ENCODE results near the gene ADGRA1.
"Not testable (repeated sequence)": the region's sequence is repeated elsewhere in the genome, so short reads cannot be mapped to it uniquely, and the experiment has no call there.

Gene ADGRA1
- 0 to 0.06 reads per million in 2 experiments for total RNA-seq

DNA sequence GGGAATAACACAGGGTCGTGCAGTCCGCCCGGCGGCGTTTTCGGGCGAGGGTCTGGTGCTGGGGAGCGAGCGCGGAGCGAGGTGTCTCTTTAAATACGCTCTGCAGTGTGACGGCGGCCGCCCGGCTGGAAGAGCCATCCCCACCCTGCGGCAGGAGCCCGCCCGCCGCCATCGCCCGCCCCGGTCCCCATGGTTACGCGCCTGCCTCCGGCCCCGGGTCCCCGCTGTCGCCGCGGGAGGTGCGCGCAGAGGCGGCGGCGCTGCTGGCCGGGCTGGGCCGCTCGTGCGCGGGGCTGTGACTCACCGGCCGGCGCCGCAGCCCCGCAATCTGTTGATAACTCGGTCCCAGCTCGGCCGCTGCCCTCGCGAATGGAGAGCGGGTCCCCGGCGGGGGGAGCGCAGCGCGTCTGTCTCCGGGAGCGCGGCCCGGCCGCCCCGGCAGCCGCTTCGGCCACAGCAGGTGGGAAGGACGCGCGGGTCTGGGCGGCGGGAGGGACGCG lies at the start of gene ADGRA1:
Gene ADGRA1, plus strand, starts transcription at position 246 of the 500 bp plus-strand sequence. CDS start 986 bp downstream, outside the sequence.
- no peak for DNase-seq (ENCODE audit: low read depth)

- DNase-seq (ENCODE audit: low read depth), result no peak
These were observed 49.5 kb upstream of the ADGRA1 start for GRCh38 chr10:133038036-133038823.

DNA sequence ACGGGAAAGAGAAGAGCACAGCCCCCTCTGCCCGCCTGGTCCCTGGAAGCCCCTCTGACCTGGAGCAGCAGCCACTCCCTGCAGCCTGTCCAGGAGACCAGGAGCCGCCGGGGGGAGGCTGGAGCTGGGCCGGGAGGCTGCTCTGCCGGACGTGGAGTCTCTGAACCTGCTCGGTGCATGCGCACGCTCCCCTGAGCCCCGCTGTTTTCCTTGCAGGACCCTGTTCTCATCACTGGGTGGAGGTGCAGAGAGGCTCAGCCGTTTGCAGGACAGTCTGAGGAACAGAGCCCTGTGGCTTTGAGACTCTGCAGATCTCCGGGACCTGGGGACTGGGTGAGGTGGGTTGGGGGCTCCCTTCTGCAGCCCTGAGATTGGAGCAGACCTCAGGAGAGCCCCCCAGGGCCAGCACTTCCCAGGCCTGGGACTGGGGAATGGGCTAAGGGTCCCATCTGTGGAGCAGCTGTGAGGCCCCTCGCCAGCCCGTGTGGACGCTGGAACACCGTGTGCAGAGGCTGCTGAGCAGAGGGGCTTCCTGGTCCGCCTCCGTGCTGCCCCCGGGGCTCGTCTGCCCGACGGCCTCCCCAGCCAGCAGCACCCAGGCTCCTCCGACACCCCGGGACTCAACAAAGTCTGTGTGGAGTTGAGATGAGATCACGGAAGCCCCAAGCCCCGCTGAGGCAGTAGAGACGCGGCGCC lies 48.5 kb upstream of the ADGRA1 start:
- DNase-seq (ENCODE audit: low read depth), result no peak

GRCh38 chr10:133039803-133040165 lies 47.9 kb upstream of the ADGRA1 start:
- no peak for DNase-seq (ENCODE audit: low read depth)

DNA sequence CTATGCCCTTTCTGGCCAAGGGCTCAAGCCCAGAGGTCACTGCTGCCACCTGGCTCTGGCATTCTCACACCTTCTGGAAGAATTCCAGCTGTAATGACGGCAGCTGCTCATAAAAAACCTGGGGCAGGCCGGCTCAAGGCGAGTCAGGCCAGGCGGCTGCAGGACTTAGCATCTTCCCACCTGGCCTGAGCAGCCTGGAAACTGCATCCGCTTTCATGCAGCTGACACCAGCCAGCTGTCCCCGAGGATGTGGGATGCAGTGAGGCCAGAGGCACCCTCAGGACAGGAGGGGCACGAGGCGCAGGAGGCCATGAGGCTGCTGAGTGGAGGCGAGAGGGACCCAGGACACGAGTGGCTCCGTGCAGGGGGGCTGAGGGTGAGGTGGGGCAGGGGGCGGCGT lies 47.5 kb upstream of the ADGRA1 start:
- DNase-seq (ENCODE audit: low read depth), result no peak

DNA sequence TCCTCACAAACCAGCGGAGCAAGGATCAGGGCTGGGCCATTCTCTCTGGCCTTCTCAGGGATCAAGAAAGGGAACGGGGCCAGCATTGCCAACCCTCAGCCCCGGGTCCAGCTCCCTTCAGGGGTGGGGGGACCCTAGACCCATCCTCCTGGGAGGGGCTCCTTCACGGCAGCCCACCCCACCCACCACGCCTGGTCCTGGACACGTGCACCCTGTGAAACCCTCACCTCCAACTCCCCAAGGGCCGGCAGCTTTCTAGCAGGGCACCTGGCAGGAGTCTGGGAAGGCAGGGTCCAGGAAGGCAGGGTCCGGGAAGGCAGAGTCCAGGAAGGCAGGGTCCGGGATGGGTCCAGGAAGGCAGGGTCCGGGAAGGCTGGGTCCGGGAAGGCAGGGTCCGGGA lies 46.6 kb upstream of the ADGRA1 start:
- no peak for DNase-seq (ENCODE audit: low read depth)

- DNase-seq (ENCODE audit: low read depth), result no peak
These were observed 45.7 kb upstream of the ADGRA1 start for GRCh38 chr10:133042061-133042460.

GRCh38 chr10:133042816-133043215 lies 44.9 kb upstream of the ADGRA1 start:
- no peak for DNase-seq (ENCODE audit: low read depth)

- no peak for DNase-seq (ENCODE audit: low read depth)
These were observed 44.0 kb upstream of the ADGRA1 start for GRCh38 chr10:133043541-133044225.

GRCh38 chr10:133044401-133044811 lies 43.3 kb upstream of the ADGRA1 start:
- DNase-seq (ENCODE audit: low read depth), result no peak

DNA sequence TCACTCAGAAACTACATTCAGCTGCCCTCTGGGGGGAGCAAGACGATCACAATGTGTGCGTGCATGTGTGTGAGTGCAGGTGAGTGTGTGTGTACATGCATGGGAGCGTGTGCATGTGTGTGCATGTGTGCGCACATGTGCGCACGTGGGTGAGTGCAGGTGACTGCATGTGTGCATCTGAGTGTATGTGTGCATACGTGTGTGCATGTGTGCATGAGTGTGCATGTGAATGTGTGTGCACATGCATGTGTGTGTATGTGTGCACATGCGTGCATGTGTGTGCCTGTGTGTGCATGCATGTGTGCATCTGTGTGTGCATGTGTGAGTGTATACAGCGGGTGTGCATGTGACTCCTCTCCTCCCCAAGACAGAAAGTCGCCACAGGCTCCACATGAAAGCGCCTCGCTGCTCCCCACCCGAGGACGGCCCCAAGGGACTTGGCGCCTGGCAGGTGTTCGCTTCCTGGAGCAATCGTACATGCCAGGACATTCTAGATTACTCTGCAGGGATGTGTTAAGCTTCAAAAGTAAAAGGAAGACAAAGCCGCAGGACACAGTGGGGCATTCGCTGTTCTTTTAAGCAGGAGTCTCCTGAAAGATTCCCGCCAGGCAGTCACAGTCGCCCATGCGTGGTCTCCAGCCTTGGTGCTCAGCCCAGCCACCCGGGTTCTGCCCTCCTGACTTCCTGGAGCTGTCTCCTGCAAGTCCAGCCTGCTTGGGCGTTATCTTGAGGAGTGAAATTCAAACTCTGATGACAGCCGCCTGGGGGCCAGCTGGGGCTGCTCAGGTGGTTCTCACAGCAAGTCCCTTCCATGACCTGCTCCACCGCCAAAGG lies 42.0 kb upstream of the ADGRA1 start:
- no peak for DNase-seq (ENCODE audit: low read depth)

DNA sequence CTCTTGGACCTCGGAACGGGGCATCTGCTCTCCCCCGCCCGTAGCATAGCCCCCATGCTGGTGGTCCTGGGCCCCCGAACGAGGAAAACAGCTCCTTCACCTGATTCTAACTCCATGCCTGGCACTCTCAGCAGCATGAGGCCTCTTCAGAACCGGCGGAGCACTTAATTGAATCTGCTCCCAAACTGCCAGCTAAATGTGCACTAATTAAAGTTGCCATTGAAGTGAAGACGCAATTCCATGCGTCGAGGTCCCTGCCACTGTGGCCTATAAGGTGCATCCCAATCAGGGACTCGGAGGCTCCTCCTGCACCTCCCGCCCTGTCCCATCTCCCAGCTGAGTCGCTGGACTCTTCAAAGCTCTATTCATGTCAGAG lies 41.3 kb upstream of the ADGRA1 start:
- DNase-seq (ENCODE audit: low read depth), result no peak

GRCh38 chr10:133047526-133048123 lies 40.1 kb upstream of the ADGRA1 start:
- no peak for DNase-seq (ENCODE audit: low read depth)

DNA sequence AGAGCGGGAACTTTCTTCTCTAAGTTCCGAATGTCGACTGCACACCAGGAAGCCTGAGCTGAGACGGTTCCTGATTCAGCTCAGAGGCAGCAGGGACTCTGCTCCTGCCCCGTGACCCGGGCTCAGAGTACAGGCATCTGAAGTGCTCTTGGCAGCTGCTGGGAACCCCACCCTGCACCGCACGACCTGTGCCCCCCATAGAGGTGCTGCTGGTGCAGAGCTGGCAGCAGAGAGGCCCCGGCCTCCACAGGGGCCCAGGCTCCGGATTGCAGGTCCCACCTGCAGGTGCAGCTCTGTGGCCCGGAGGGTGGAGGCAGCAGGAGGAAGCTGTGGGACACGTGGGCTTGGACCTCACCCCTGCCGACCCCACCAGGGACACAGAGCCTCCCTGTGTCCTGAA lies 39.5 kb upstream of the ADGRA1 start:
- no peak for DNase-seq (ENCODE audit: low read depth)

DNA sequence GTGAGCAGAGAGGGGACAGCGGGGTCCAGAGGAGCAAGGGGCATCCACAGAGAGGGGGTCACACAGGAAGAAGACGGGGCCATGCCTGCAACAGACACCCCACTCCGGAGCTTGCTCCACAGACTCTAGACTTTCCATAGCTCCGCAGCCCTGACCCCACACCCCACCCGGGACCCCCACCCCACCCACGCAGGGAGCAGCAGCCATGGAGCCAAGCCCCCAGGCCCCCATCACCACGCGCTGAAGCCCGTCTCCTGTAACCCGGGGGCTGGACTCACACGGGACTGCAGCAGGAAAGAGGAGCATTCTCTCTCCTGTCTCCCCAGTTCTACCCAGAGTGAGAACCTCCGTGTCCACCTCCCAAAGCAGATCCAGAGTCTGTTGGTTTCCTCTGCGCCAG lies 38.8 kb upstream of the ADGRA1 start:
- DNase-seq (ENCODE audit: low read depth), result no peak

- DNase-seq (ENCODE audit: low read depth), result no peak
These were observed 38.1 kb upstream of the ADGRA1 start for GRCh38 chr10:133049639-133050038.

DNA sequence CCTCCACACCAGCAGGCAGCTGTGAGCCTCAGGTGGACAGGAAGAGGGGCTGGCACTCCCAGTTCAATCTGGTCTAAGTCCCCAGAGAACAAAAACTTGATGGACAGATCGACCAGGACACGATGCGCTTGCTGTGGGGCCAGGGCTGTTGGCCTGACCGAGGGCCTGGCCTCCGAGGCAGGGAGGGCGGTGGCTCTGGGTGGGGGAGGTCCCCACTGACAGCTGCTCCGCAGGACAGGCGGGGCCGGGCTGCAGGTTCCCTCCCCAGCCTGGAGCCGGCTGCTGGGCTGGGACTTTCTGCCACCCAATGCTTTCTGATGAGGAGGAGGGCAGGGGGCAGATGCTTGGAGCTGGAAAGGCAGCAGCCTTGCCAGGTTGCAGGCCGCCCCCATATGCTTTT lies 37.4 kb upstream of the ADGRA1 start:
- no peak for DNase-seq (ENCODE audit: low read depth)

GRCh38 chr10:133052076-133052475 lies 35.6 kb upstream of the ADGRA1 start:
- no peak for DNase-seq (ENCODE audit: low read depth)

DNA sequence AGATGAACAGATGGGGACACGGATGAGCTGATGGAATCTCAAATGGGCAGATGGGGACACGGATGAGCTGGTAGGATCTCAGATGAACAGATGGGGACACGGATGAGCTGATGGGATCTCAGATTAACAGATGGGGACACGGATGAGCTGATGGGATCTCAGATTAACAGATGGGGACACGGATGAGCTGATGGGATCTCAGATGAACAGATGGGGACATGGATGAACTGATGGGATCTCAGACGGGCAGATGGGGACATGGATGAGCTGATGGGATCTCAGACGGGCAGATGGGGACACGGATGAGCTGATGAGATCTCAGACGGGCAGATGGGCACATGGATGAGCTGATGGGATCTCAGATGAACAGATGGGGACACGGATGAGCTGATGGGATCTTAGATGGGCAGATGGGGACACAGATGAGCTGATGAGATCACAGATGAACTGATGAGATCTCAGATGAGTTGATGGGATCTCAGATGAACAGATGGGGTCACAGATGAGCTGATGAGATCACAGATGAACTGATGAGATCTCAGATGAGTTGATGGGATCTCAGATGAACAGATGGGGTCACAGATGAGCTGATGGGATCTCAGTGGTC lies 34.1 kb upstream of the ADGRA1 start:
- DNase-seq (ENCODE audit: low read depth), result not testable (repeated sequence)

- no peak for DNase-seq (ENCODE audit: low read depth)
These were observed 32.3 kb upstream of the ADGRA1 start for GRCh38 chr10:133055470-133055869.

GRCh38 chr10:133056001-133056400 lies 31.7 kb upstream of the ADGRA1 start:
- DNase-seq (ENCODE audit: low read depth), result no peak
